Measurements from ENCODE around the gene ZFPM1.

- TF ChIP-seq, protein P1, sequence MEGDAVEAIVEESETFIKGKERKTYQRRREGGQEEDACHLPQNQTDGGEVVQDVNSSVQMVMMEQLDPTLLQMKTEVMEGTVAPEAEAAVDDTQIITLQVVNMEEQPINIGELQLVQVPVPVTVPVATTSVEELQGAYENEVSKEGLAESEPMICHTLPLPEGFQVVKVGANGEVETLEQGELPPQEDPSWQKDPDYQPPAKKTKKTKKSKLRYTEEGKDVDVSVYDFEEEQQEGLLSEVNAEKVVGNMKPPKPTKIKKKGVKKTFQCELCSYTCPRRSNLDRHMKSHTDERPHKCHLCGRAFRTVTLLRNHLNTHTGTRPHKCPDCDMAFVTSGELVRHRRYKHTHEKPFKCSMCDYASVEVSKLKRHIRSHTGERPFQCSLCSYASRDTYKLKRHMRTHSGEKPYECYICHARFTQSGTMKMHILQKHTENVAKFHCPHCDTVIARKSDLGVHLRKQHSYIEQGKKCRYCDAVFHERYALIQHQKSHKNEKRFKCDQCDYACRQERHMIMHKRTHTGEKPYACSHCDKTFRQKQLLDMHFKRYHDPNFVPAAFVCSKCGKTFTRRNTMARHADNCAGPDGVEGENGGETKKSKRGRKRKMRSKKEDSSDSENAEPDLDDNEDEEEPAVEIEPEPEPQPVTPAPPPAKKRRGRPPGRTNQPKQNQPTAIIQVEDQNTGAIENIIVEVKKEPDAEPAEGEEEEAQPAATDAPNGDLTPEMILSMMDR (IDR thresholded peaks at IDR 0.05; ENCODE audit: insufficient read depth, low read length): no peak
- TF ChIP-seq POLR2AphosphoS5 (IDR thresholded peaks at IDR 0.05; ENCODE audit: low read depth): no peak
Observed at GRCh38 chr16:88534638-88535190, 81.6 kb downstream of the ZFPM1 start.

Data from HL-60 (cell line).